Measurements from ENCODE around the gene CDH4.

DNA sequence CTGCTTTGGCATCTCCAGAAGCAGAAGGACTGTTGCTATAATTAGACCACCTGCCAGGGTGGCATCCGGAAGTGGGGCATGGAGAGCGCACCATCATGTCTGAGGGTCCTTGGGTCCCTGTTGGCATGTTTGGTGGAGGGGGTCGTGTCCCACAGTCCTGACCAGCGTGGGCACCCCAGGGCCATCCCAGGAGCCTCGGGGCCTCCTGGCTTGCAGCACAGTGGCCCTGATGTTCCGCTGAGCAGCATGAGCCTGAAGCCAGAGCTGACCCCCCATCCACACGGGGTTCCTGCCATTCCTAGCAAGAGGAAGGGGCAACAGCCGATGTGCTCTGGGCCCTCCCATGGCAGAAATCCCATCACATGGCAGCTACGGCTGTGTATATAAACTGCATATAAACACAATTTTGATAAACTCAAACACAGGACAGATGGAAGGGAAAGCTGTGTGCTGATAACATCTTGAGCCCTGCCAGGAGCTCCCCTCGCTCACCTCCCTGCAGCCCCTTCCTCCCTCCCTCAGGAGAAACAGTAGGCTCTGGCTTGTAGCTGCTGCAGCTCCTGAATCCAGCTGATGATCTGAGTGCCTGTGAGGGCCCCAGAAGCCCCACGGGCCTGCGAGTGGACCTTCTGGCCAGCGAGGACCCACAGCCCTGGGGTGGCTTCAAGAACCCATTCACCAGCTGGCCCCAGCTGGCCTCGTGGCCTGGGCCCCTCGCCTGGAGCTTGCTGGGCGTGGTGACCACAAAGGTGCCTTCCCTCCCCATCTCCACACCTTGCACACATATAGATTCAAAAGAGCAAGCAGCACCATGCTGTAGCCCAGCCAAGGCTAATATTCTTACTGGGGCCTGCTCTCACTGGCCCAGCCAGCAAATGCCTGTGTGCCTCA, 321.6 kb downstream of the CDH4 start:
- TF ChIP-seq, protein P1, sequence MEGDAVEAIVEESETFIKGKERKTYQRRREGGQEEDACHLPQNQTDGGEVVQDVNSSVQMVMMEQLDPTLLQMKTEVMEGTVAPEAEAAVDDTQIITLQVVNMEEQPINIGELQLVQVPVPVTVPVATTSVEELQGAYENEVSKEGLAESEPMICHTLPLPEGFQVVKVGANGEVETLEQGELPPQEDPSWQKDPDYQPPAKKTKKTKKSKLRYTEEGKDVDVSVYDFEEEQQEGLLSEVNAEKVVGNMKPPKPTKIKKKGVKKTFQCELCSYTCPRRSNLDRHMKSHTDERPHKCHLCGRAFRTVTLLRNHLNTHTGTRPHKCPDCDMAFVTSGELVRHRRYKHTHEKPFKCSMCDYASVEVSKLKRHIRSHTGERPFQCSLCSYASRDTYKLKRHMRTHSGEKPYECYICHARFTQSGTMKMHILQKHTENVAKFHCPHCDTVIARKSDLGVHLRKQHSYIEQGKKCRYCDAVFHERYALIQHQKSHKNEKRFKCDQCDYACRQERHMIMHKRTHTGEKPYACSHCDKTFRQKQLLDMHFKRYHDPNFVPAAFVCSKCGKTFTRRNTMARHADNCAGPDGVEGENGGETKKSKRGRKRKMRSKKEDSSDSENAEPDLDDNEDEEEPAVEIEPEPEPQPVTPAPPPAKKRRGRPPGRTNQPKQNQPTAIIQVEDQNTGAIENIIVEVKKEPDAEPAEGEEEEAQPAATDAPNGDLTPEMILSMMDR (IDR thresholded peaks at IDR 0.05), result no peak
- TF ChIP-seq POLR2A (IDR thresholded peaks at IDR 0.05) (no peak), POLR2AphosphoS5 (IDR thresholded peaks at IDR 0.05) (no peak)

Measured in prostate gland (tissue), 2 donors.